IMR-90 (cell line): ENCODE data around the gene RNF38. TPM values are rescaled to one million over a fixed set of nuclear protein-coding genes. Genes with fewer than 3 reads are reported as not detected.

Source experiments
- ATAC-seq: fragments of 200-7000 bp; cut with Tn5 transposase; 2 replicates; pipeline ENCODE4 v1.9.1; 2020; ENCODE audit warnings: low read depth, mild to moderate bottlenecking, moderate library complexity
- BruUV-seq: library from RNA; stranded (reverse); fragments of 400-500 nt; replicated peaks from 2 replicates; lab custom pipeline; 2021; lab: Mats Ljungman, UMichigan
- CTCF ChIA-PET: fragments of 300-600 bp; formaldehyde crosslinking; extraction: SDS; loops from one replicate; lab custom pipeline; 2021; ENCODE audit warnings: antibody characterized with exemption; lab: Yijun Ruan, JAX
- POLR2A ChIA-PET: fragments of 300-600 bp; sonication (Branson Sonifier 250); formaldehyde crosslinking; loops from one replicate; lab custom pipeline; 2022; ENCODE audit warnings: antibody characterized with exemption; ENCODE audit not compliant: unreplicated experiment; lab: Charles Lee
- DNase-seq: peaks from one replicate; pipeline ENCODE4 v3.0.0; 2013
- H2AFZ ChIP-seq: replicated peaks from 2 replicates; pipeline ENCODE3; 2013; ENCODE audit warnings: low read length, mild to moderate bottlenecking; ENCODE audit not compliant: poor library complexity
- H2AK5ac ChIP-seq: 2 replicates; pipeline ENCODE4 v1.6.1; 2013; ENCODE audit warnings: low read depth, low read length, inconsistent platforms
- H2AK9ac ChIP-seq: replicated peaks from 2 replicates; pipeline ENCODE3; 2013; ENCODE audit warnings: mild to moderate bottlenecking, low read depth, low read length, moderate library complexity; ENCODE audit not compliant: poor library complexity
- H2BK120ac ChIP-seq: 2 replicates; pipeline ENCODE4 v1.6.1; 2013; ENCODE audit warnings: low read depth, low read length, inconsistent platforms
- H2BK15ac ChIP-seq: 3 replicates; pipeline ENCODE4 v1.6.1; 2013; ENCODE audit warnings: low read depth, low read length, inconsistent platforms
- H2BK20ac ChIP-seq: 2 replicates; pipeline ENCODE4 v1.6.1; 2013; ENCODE audit warnings: low read depth, mild to moderate bottlenecking, inconsistent platforms, low read length, moderate library complexity
- H2BK5ac ChIP-seq: 2 replicates; pipeline ENCODE4 v1.6.1; 2013; ENCODE audit warnings: mild to moderate bottlenecking, low read depth, low read length, inconsistent platforms; ENCODE audit not compliant: poor library complexity, severe bottlenecking
- H3K14ac ChIP-seq: replicated peaks from 2 replicates; pipeline ENCODE4 v1.6.1; 2013; ENCODE audit warnings: low read depth, low read length, inconsistent platforms
- H3K18ac ChIP-seq: 2 replicates; pipeline ENCODE4 v1.6.1; 2013; ENCODE audit warnings: low read depth, low read length, control low read depth
- H3K23ac ChIP-seq: 2 replicates; pipeline ENCODE4 v1.6.1; 2013; ENCODE audit warnings: low read depth, low read length, inconsistent platforms
- H3K27ac ChIP-seq: 2 replicates; pipeline ENCODE4 v1.5.1; 2013; ENCODE audit warnings: mild to moderate bottlenecking, control low read depth, low read length; ENCODE audit not compliant: insufficient read depth
- H3K27me3 ChIP-seq: 2 replicates; pipeline ENCODE4 v1.6.1; 2013; ENCODE audit warnings: low read length; ENCODE audit not compliant: control insufficient read depth, insufficient read depth
- H3K36me3 ChIP-seq: 2 replicates; pipeline ENCODE4 v1.6.1; 2013; ENCODE audit warnings: low read length, mixed read lengths; ENCODE audit not compliant: control insufficient read depth, insufficient read depth
- H3K4ac ChIP-seq: 2 replicates; pipeline ENCODE4 v1.6.1; 2013; ENCODE audit warnings: low read depth, low read length, inconsistent platforms
- H3K4me1 ChIP-seq: 2 replicates; pipeline ENCODE4 v1.6.1; 2013; ENCODE audit warnings: low read length, mixed read lengths; ENCODE audit not compliant: control insufficient read depth, insufficient read depth
- H3K4me2 ChIP-seq: 2 replicates; pipeline ENCODE4 v1.6.1; 2013; ENCODE audit warnings: low read depth, mild to moderate bottlenecking, control low read depth, low read length, moderate library complexity
- H3K4me3 ChIP-seq: 2 replicates; pipeline ENCODE4 v1.5.1; 2013; ENCODE audit warnings: low read depth, mild to moderate bottlenecking, control low read depth, low read length, moderate library complexity; ENCODE audit not compliant: insufficient read depth
- H3K56ac ChIP-seq: 2 replicates; pipeline ENCODE4 v1.6.1; 2013; ENCODE audit warnings: low read length, inconsistent platforms; ENCODE audit not compliant: insufficient read depth; ENCODE audit errors: extremely low read depth
- H3K79me1 ChIP-seq, 2 experiments: 2 replicates each; pipeline ENCODE4 v1.6.1; 2013; ENCODE audit warnings: low read length in 2 of 2, inconsistent platforms in 1 of 2, low read depth in 1 of 2
- H3K9ac ChIP-seq: 2 replicates; pipeline ENCODE4 v1.6.1; 2013; ENCODE audit warnings: low read depth, low read length, control low read depth
- H3K9me1 ChIP-seq: 2 replicates; pipeline ENCODE4 v1.6.1; 2013; ENCODE audit warnings: low read length, inconsistent platforms; ENCODE audit not compliant: insufficient read depth
- H3K9me3 ChIP-seq: 2 replicates; pipeline ENCODE4 v1.6.1; 2013; ENCODE audit warnings: low read length; ENCODE audit not compliant: control insufficient read depth, insufficient read depth
- H4K20me1 ChIP-seq: 2 replicates; pipeline ENCODE4 v1.6.1; 2013; ENCODE audit warnings: low read length, inconsistent platforms; ENCODE audit not compliant: insufficient read depth
- H4K5ac ChIP-seq: 2 replicates; pipeline ENCODE4 v1.6.1; 2013; ENCODE audit warnings: mild to moderate bottlenecking, low read depth, low read length, control low read depth
- H4K8ac ChIP-seq, 2 experiments: 2 replicates each; pipeline ENCODE4 v1.6.1; 2013; ENCODE audit warnings: low read depth in 2 of 2, low read length in 2 of 2, control low read depth in 1 of 2, inconsistent platforms in 1 of 2
- H4K91ac ChIP-seq: 2 replicates; pipeline ENCODE4 v1.6.1; 2013; ENCODE audit warnings: low read depth, low read length, inconsistent platforms; ENCODE audit not compliant: insufficient read depth
- BHLHE40 ChIP-seq: fragments of 150-350 bp; IDR thresholded peaks from 2 replicates; pipeline ENCODE4 v1.6.1; 2016; ENCODE audit warnings: mild to moderate bottlenecking, low read depth, low read length
- CEBPB ChIP-seq: IDR thresholded peaks from 2 replicates; pipeline ENCODE4 v1.6.1; 2012; ENCODE audit warnings: low read depth, low read length, improper control_type of control experiment
- CHD1 ChIP-seq: IDR thresholded peaks from 2 replicates; pipeline ENCODE4 v1.6.1; 2012; ENCODE audit warnings: low read depth, low read length, improper control_type of control experiment
- ELK1 ChIP-seq: fragments of 150-350 bp; IDR thresholded peaks from 2 replicates; pipeline ENCODE4 v1.6.1; 2016; ENCODE audit warnings: low read depth, mild to moderate bottlenecking, low read length, moderate library complexity, borderline replicate concordance
- FOS ChIP-seq: fragments of 150-350 bp; IDR thresholded peaks from 2 replicates; pipeline ENCODE4 v1.6.1; 2016; ENCODE audit warnings: low read depth, low read length
- MAFK ChIP-seq: IDR thresholded peaks from 2 replicates; pipeline ENCODE4 v1.6.1; 2012; ENCODE audit warnings: low read depth, low read length, improper control_type of control experiment
- MAZ ChIP-seq: IDR thresholded peaks from 2 replicates; pipeline ENCODE4 v1.6.1; 2012; ENCODE audit warnings: low read depth, mild to moderate bottlenecking, low read length, improper control_type of control experiment, moderate library complexity, borderline replicate concordance
- MXI1 ChIP-seq: IDR thresholded peaks from 2 replicates; pipeline ENCODE4 v1.6.1; 2012; ENCODE audit warnings: low read depth, mild to moderate bottlenecking, low read length, moderate library complexity, borderline replicate concordance
- RAD21 ChIP-seq: IDR thresholded peaks from 2 replicates; pipeline ENCODE4 v1.6.1; 2012; ENCODE audit warnings: low read length, improper control_type of control experiment
- RCOR1 ChIP-seq: IDR thresholded peaks from 2 replicates; pipeline ENCODE4 v1.6.1; 2012; ENCODE audit warnings: mild to moderate bottlenecking, low read length, improper control_type of control experiment; ENCODE audit not compliant: insufficient replicate concordance
- RFX5 ChIP-seq: IDR thresholded peaks from 2 replicates; pipeline ENCODE4 v1.8.0; 2012; ENCODE audit warnings: low read depth, mild to moderate bottlenecking, low read length, moderate library complexity
- SMC3 ChIP-seq: fragments of 150-350 bp; IDR thresholded peaks from 2 replicates; pipeline ENCODE4 v1.6.1; 2016; ENCODE audit warnings: low read depth, mild to moderate bottlenecking, antibody characterized with exemption, low read length, moderate library complexity
- WGBS, 2 experiments: methylation state at CpG; one replicate each; pipeline versions ENCODE4 v1.1.5 to v1.1.7; 2013; ENCODE audit warnings: missing lambda C conversion rate in 2 of 2; ENCODE audit not compliant: insufficient read length in 1 of 2; ENCODE audit errors: extremely low coverage in 2 of 2; 5-methylcytosine and 5-hydroxymethylcytosine counted together
- dilution Hi-C: fragments of 300-500 bp; cut with HindIII; formaldehyde crosslinking; loops from one replicate; pipeline ENCODE4 v1.14.3; 2018; ENCODE audit warnings: low sequenced_read_pairs; ENCODE audit not compliant: unreplicated experiment
- in situ Hi-C: fragments of 300-500 bp; cut with MboI; formaldehyde crosslinking; loops from 3 replicates; pipeline ENCODE4 v1.14.3; 2019; ENCODE audit warnings: low sequenced_read_pairs, inconsistent platforms, mixed read lengths
- intact Hi-C: fragments of 100-400 bp; cut with micrococcal nuclease; formaldehyde crosslinking; loops from 2 replicates; pipeline ENCODE4 v1.10.0; 2022
- polyA plus RNA-seq, 3 experiments: library from polyadenylated mRNA; depleted of rRNA; stranded (reverse); fragments of >200 nt; gene quantifications; 2 replicates each; pipeline ENCODE4 v1.2.3, GENCODE V29; 2012; ENCODE audit warnings: low replicate concordance in 1 of 3
- total RNA-seq: library from RNA; depleted of rRNA; stranded (reverse); fragments of >200 nt; gene quantifications from 2 replicates; pipeline ENCODE4 v1.2.3, GENCODE V29; 2012
- TF ChIP-seq, protein P1 (sequence below): fragments of 150-350 bp; IDR thresholded peaks from 2 replicates; pipeline ENCODE4 v1.6.1; 2017; ENCODE audit warnings: mild to moderate bottlenecking, antibody characterized with exemption, low read length, low read depth

RNF38 gene
- total and polyA plus RNA-seq, 2 of the 4 experiments (the other 2 are of a cell fraction), result 8.8 to 11.2 TPM

DNA sequence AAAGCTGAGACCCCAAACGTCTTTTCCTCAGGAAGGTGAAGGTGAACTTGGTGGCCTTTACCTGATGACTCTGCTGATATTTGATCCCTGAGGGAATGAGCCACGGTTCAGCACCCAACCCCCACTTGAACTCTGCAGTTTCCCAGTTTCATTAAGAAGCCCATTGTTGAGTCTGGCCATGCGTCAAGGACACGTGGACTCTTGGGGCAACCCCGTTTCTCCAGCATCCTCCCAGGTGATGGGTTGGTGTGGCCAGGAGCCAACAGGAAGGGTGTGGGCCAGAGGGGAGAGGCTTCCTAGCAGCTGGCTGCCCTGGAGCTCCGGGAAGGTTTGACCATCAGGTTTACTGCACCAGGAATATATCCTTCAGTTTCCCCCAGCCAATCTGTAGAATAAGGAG lies 82.3 kb downstream of the RNF38 start:
- Histone ChIP-seq H2BK120ac (no peak overlapping the region), H3K4me3 (no peak overlapping the region), H3K4me2 (no peak overlapping the region), H3K9me1 (no peaks in the 10 kb centered on the region), H2BK5ac (no peak overlapping the region), H3K4ac (no peak overlapping the region), H2BK15ac (no peak overlapping the region), H3K23ac (no peak overlapping the region), H3K4me1 (no peaks in the 10 kb centered on the region), H2AK5ac (no peak overlapping the region), H3K18ac (no peak overlapping the region), H3K27me3 (peaks cover 3% of the 10 kb centered on the region; the same call in 1 of the 2 replicates), H3K14ac (no peak overlapping the region), H3K9me3 (no peaks in the 10 kb centered on the region), H3K36me3 (no peaks in the 10 kb centered on the region), H3K27ac (no peak overlapping the region), H2AK9ac (no peak overlapping the region), H4K5ac (no peak overlapping the region), H2BK20ac (no peak overlapping the region), H4K91ac (no peak overlapping the region), H2AFZ (no peak overlapping the region), H3K9ac (no peak overlapping the region), H4K20me1 (no peaks in the 10 kb centered on the region), H3K79me1 (no peaks in the 10 kb centered on the region), H3K56ac (no peak overlapping the region), H4K8ac (no peak overlapping the region)
- ChIA-PET CTCF (interaction anchor here (1.1 kb wide), 1 partner anchor 19 kb away, joined by 3 read pairs; no protein-coding TSS in a partner anchor), POLR2A (no interaction called here)
- dilution Hi-C loops (no loop called here), intact Hi-C loops (no loop called here), in situ Hi-C loops (no loop called here)
- DNase-seq (no peak), ATAC-seq (no peak)
- no TSS peak for BruUV-seq
- no CpG with 5 or more reads among the region's 6 CpGs for WGBS, 2 experiments
- no peak for TF ChIP-seq MAZ
- no peak for TF ChIP-seq RCOR1
- TF ChIP-seq, protein P1, sequence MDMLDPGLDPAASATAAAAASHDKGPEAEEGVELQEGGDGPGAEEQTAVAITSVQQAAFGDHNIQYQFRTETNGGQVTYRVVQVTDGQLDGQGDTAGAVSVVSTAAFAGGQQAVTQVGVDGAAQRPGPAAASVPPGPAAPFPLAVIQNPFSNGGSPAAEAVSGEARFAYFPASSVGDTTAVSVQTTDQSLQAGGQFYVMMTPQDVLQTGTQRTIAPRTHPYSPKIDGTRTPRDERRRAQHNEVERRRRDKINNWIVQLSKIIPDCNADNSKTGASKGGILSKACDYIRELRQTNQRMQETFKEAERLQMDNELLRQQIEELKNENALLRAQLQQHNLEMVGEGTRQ, result no peak
- no peak for TF ChIP-seq MXI1
- TF ChIP-seq FOS, result no peak
- TF ChIP-seq MAFK, result no peak
- TF ChIP-seq CEBPB, result no peak
- no peak for TF ChIP-seq CHD1
- no peak for TF ChIP-seq RAD21
- no peak for TF ChIP-seq SMC3
- no peak for TF ChIP-seq BHLHE40
- no peak for TF ChIP-seq ELK1
- no peak for TF ChIP-seq RFX5
